Stomach (tissue), 4 donors: ENCODE data around the gene ANXA8.
"Not testable (repeated sequence)": the region's sequence is repeated elsewhere in the genome, so short reads cannot be mapped to it uniquely, and the experiment has no call there.

Source experiments
- POLR2A ChIP-seq, 4 donors: fragments of 450-650 bp; IDR thresholded peaks; one replicate each; pipeline ENCODE4 v1.6.1; 2016; ENCODE audit warnings: antibody characterized with exemption in 4 of 4, control low read depth in 2 of 4, mild to moderate bottlenecking in 1 of 4, moderate library complexity in 1 of 4
- POLR2AphosphoS5 ChIP-seq, 3 donors: sonication (generic); formaldehyde crosslinking; IDR thresholded peaks; one replicate each; pipeline ENCODE4 v1.6.1; 2016; ENCODE audit warnings: antibody characterized with exemption in 3 of 3
- TF ChIP-seq, protein P1 (sequence below), 7 experiments: fragments of 450-650 bp in 4 of 7; fragments of 200-600 bp in 3 of 7; sonication (generic) in 3 of 7; IDR thresholded peaks; one replicate each; pipeline ENCODE4 v1.5.1; 2016 to 2019; ENCODE audit warnings: antibody characterized with exemption in 7 of 7, control low read depth in 2 of 7, mild to moderate bottlenecking in 1 of 7

DNA sequence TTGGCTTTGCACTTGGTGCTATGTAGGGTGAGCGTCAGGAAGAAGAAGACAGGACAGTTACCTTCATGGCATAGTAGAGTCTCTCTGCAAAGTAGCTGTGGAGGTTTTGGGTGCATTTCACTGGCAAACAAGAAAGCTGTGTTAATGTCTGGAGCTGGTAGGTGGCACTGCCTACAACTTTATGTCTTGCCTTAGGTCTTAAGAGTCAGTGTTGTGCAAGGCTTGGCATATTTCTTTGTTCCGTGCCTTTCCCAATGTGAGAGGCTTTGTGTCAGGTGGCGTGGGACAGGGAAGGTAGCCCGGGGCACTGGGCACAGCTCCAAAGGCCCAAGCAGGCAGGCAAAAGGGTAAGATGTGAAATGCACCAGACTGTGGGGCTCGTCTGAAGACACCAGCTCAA is 11.8 kb downstream of the ANXA8 start:
- TF ChIP-seq, protein P1, sequence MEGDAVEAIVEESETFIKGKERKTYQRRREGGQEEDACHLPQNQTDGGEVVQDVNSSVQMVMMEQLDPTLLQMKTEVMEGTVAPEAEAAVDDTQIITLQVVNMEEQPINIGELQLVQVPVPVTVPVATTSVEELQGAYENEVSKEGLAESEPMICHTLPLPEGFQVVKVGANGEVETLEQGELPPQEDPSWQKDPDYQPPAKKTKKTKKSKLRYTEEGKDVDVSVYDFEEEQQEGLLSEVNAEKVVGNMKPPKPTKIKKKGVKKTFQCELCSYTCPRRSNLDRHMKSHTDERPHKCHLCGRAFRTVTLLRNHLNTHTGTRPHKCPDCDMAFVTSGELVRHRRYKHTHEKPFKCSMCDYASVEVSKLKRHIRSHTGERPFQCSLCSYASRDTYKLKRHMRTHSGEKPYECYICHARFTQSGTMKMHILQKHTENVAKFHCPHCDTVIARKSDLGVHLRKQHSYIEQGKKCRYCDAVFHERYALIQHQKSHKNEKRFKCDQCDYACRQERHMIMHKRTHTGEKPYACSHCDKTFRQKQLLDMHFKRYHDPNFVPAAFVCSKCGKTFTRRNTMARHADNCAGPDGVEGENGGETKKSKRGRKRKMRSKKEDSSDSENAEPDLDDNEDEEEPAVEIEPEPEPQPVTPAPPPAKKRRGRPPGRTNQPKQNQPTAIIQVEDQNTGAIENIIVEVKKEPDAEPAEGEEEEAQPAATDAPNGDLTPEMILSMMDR (IDR thresholded peaks at IDR 0.05), result not testable (repeated sequence)
- TF ChIP-seq POLR2AphosphoS5, POLR2A (IDR thresholded peaks at IDR 0.05): not testable (repeated sequence)
